ENCODE measurements around the gene RAB31.
"Not testable (repeated sequence)": the region's sequence is repeated elsewhere in the genome, so short reads cannot be mapped to it uniquely, and the experiment has no call there.

- TF ChIP-seq POLR2A (IDR thresholded peaks at IDR 0.05; ENCODE audit: extremely low read depth, insufficient read length); CTCF (IDR thresholded peaks at IDR 0.05; ENCODE audit: low read depth, low read length); MAX (IDR thresholded peaks at IDR 0.05; ENCODE audit: low read depth, low read length): not testable (repeated sequence)
These were observed 194.2 kb downstream of the RAB31 start for GRCh38 chr18:9902264-9902663.
